Neural progenitor cell (in vitro differentiated cells): ENCODE results near the gene CYSLTR2. TPM values are rescaled to one million over a fixed set of nuclear protein-coding genes. Genes with fewer than 3 reads are reported as not detected.

Source experiments
- DNase-seq: peaks from one replicate; pipeline ENCODE4 v3.0.0-alpha.2; 2016; ENCODE audit warnings: low spot score
- H2AFZ ChIP-seq: fragments of 200-600 bp; sonication (generic); replicated peaks from 2 replicates; pipeline ENCODE4 v1.6.1; 2016; ENCODE audit warnings: antibody characterized with exemption
- H3F3A ChIP-seq: fragments of 200-600 bp; sonication (generic); 2 replicates; pipeline ENCODE4 v1.6.1; 2016; ENCODE audit warnings: antibody characterized with exemption, low read depth
- H3K27ac ChIP-seq: fragments of 200-600 bp; sonication (generic); 2 replicates; pipeline ENCODE4 v1.5.1; 2016; ENCODE audit warnings: mild to moderate bottlenecking
- H3K27me3 ChIP-seq: fragments of 200-600 bp; sonication (generic); 2 replicates; pipeline ENCODE4 v1.6.1; 2016; ENCODE audit warnings: mild to moderate bottlenecking, moderate library complexity
- H3K36me3 ChIP-seq: fragments of 200-600 bp; sonication (generic); 2 replicates; pipeline ENCODE4 v1.5.1; 2016
- H3K4me1 ChIP-seq: fragments of 200-600 bp; sonication (generic); 2 replicates; pipeline ENCODE4 v1.6.1; 2016; ENCODE audit warnings: mixed run types
- H3K4me2 ChIP-seq: fragments of 200-600 bp; sonication (generic); 2 replicates; pipeline ENCODE4 v1.6.1; 2016
- H3K4me3 ChIP-seq: fragments of 200-600 bp; sonication (generic); 2 replicates; pipeline ENCODE4 v1.5.1; 2016
- H3K79me2 ChIP-seq: fragments of 200-600 bp; sonication (generic); 2 replicates; pipeline ENCODE4 v1.6.1; 2016; ENCODE audit warnings: low read depth
- H3K9ac ChIP-seq: fragments of 200-600 bp; sonication (generic); 2 replicates; pipeline ENCODE4 v1.6.1; 2016
- H3K9me3 ChIP-seq: fragments of 200-600 bp; sonication (generic); 2 replicates; pipeline ENCODE4 v1.5.1; 2016; ENCODE audit warnings: low read depth
- H4K20me1 ChIP-seq: fragments of 200-600 bp; sonication (generic); 2 replicates; pipeline ENCODE4 v1.6.1; 2016; ENCODE audit warnings: low read depth
- H3K27ac Mint-ChIP-seq: 3 replicates; pipeline ENCODE4 v1.8.0; 2021; ENCODE audit warnings: mixed read lengths
- H3K27me3 Mint-ChIP-seq: 2 replicates; pipeline ENCODE4 v1.8.0; 2022; ENCODE audit warnings: low read depth, mild to moderate bottlenecking, inconsistent platforms, moderate library complexity, mixed read lengths; ENCODE audit not compliant: insufficient read depth
- H3K36me3 Mint-ChIP-seq: 3 replicates; pipeline ENCODE4 v1.8.0; 2021; ENCODE audit warnings: mixed read lengths
- H3K4me1 Mint-ChIP-seq: 3 replicates; pipeline ENCODE4 v1.8.0; 2021; ENCODE audit warnings: mixed read lengths
- H3K4me3 Mint-ChIP-seq: 3 replicates; pipeline ENCODE4 v1.8.0; 2021; ENCODE audit warnings: mild to moderate bottlenecking, moderate library complexity, mixed read lengths
- H3K9me3 Mint-ChIP-seq: 3 replicates; pipeline ENCODE4 v1.8.0; 2020; ENCODE audit warnings: mixed read lengths
- EZH2 ChIP-seq: fragments of 200-600 bp; sonication (generic); IDR thresholded peaks from 2 replicates; pipeline ENCODE4 v1.6.1; 2017; ENCODE audit warnings: antibody characterized with exemption, mild to moderate bottlenecking, moderate library complexity
- EZH2phosphoT487 ChIP-seq: fragments of 200-600 bp; sonication (generic); IDR thresholded peaks from 2 replicates; pipeline ENCODE4 v1.6.1; 2017; ENCODE audit warnings: antibody characterized with exemption
- total RNA-seq: library from RNA; depleted of rRNA; stranded (reverse); fragments of >200 nt; gene quantifications from 2 replicates; pipeline ENCODE4 v1.2.3, GENCODE V29; 2015; ENCODE audit warnings: low replicate concordance
- TF ChIP-seq, protein P1 (sequence below): fragments of 200-600 bp; sonication (generic); IDR thresholded peaks from 2 replicates; pipeline ENCODE4 v1.5.1; 2017; ENCODE audit warnings: antibody characterized with exemption, mild to moderate bottlenecking

CYSLTR2 gene
- total RNA-seq, 1 donor from 2014 or later = not detected

DNA sequence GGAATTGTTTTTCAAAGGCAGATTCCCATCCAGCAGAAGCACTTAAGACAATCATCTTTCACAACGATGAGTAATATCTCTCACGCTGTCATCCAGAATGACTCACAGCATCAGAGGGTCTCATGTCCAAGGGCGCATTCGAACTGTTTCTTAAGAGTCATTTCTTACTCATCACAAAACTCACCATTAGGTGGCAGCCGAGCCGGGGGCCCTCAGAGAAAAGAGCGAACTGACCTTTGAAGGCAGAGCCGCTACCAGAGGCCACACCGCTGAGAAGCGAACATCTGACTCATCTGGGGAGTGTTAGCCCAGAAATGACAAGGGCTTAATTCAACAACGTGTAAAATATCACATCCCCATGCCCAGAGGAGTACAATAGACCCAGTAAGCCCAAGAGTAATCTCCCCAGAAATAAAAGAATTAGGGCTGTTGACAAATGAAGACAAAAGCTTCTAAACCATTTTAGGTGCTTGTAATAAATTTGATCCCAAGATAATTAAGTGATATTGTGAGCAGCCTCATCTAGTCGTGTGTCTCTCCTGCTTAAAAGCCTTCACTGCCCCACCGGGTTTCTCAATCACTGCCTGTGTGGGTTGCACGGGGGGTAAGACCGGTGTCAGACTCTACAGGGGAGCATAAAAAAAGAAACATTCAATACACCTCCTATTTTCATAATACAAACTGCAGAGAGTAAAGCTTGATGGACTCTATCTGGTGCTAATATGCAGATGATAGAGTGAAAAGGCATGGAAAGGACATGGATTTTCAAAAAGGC is 96.2 kb downstream of the CYSLTR2 start:
- peak; percentile 62 for DNase-seq
- Mint-ChIP-seq H3K36me3 (no peaks in the 10 kb centered on the region), H3K27me3 (no peaks in the 10 kb centered on the region), H3K4me1 (peaks cover 9% of the 10 kb centered on the region), H3K9me3 (no peaks in the 10 kb centered on the region), H3K27ac (no peak overlapping the region), H3K4me3 (peak overlapping the region; percentile 28)
- H3K4me1 ChIP-seq = no peaks in the 10 kb centered on the region
- no peaks in the 10 kb centered on the region for H4K20me1 ChIP-seq
- H3K9me3 ChIP-seq = no peaks in the 10 kb centered on the region
- H2AFZ ChIP-seq = no peak overlapping the region
- no peaks in the 10 kb centered on the region for H3K79me2 ChIP-seq
- H3K27me3 ChIP-seq = no peaks in the 10 kb centered on the region
- no peak overlapping the region for H3K4me3 ChIP-seq
- H3F3A ChIP-seq = no peaks in the 10 kb centered on the region
- TF ChIP-seq, protein P1, sequence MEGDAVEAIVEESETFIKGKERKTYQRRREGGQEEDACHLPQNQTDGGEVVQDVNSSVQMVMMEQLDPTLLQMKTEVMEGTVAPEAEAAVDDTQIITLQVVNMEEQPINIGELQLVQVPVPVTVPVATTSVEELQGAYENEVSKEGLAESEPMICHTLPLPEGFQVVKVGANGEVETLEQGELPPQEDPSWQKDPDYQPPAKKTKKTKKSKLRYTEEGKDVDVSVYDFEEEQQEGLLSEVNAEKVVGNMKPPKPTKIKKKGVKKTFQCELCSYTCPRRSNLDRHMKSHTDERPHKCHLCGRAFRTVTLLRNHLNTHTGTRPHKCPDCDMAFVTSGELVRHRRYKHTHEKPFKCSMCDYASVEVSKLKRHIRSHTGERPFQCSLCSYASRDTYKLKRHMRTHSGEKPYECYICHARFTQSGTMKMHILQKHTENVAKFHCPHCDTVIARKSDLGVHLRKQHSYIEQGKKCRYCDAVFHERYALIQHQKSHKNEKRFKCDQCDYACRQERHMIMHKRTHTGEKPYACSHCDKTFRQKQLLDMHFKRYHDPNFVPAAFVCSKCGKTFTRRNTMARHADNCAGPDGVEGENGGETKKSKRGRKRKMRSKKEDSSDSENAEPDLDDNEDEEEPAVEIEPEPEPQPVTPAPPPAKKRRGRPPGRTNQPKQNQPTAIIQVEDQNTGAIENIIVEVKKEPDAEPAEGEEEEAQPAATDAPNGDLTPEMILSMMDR = peak; percentile 62
- no peak for TF ChIP-seq EZH2
- no peak overlapping the region for H3K27ac ChIP-seq
- H3K4me2 ChIP-seq = no peak overlapping the region
- no peaks in the 10 kb centered on the region for H3K36me3 ChIP-seq
- no peak overlapping the region for H3K9ac ChIP-seq

DNA sequence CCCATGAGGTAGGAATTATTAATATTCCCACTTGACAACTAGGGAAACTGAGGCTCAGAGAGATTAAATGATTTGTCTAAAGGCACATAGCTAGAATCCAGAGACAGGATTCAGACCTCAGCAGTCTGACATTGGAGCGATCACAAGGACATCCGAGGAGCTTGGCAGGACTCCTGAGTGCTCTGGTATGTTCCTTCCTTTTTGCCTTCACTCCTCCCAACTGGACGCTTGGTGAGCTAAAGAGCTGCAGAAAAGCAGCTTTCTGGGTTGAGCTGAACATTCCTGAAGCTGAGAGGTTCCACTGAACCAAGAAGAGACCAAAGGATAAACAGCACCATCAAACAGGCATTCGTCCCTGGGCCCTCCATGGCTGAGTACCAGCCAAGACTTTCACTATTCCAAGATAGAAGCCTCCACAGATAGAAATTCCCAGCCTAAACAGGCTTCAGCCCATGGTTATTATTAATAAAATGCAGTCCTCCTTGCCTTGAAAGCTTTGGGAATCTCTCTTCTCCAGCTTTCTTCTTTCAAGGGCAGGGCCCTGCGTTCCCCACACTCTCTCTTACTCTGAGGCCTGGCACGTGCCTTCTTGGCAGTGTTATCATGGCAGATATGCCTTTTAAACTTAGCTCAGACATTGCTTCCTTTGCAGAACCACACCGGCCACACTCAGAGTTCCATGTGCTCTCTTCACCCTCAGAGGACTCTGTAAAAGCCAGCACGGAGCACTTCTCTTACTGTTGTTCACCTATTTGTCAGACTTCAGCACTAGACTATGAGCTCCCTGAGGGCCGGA is 97.1 kb downstream of the CYSLTR2 start:
- no peak for DNase-seq
- no peaks in the 10 kb centered on the region for H3K36me3 ChIP-seq
- H3K4me3 Mint-ChIP-seq = no peak overlapping the region
- H3K27ac Mint-ChIP-seq = no peak overlapping the region
- no peaks in the 10 kb centered on the region for H3K27me3 ChIP-seq
- no peaks in the 10 kb centered on the region for H3K9me3 Mint-ChIP-seq
- no peaks in the 10 kb centered on the region for H3K4me1 ChIP-seq
- H3K27me3 Mint-ChIP-seq = no peaks in the 10 kb centered on the region
- no peaks in the 10 kb centered on the region for H4K20me1 ChIP-seq
- no peaks in the 10 kb centered on the region for H3F3A ChIP-seq
- no peak overlapping the region for H2AFZ ChIP-seq
- TF ChIP-seq, protein P1 = no peak
- no peak for TF ChIP-seq EZH2
- TF ChIP-seq EZH2phosphoT487 = no peak
- no peak overlapping the region for H3K4me2 ChIP-seq
- H3K4me3 ChIP-seq = no peak overlapping the region
- H3K4me1 Mint-ChIP-seq = peaks cover 9% of the 10 kb centered on the region
- no peak overlapping the region for H3K9ac ChIP-seq
- H3K36me3 Mint-ChIP-seq = no peaks in the 10 kb centered on the region
- no peak overlapping the region for H3K27ac ChIP-seq
- H3K79me2 ChIP-seq = no peaks in the 10 kb centered on the region
- H3K9me3 ChIP-seq = no peaks in the 10 kb centered on the region

DNA sequence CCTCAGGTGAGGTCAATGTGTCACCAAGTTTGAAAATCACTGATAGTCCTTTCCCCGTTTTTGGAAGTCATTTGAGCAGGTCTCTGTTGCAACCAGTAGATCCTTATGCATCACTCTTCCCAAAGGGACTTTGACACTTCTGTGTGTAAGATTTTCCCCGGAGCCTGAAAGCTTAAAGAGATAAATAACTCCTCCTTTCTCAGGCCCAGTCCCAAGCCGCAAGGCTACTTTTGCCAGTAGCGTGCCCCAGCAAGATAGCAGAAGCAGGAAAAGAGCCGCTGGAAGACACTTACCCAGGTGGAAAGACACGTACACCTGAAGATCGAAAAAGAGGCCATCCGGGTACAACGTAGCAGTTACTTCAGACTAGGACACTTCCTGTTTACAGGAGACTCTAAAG is 106.9 kb downstream of the CYSLTR2 start:
- Histone ChIP-seq H4K20me1 (no peaks in the 10 kb centered on the region), H3K4me2 (no peak overlapping the region), H3K4me1 (no peaks in the 10 kb centered on the region), H3K27me3 (no peaks in the 10 kb centered on the region), H3K27ac (no peak overlapping the region), H2AFZ (no peak overlapping the region), H3K9me3 (peaks cover 5% of the 10 kb centered on the region), H3K79me2 (no peaks in the 10 kb centered on the region), H3K9ac (no peak overlapping the region), H3K4me3 (no peak overlapping the region), H3F3A (no peaks in the 10 kb centered on the region), H3K36me3 (no peaks in the 10 kb centered on the region)
- no peaks in the 10 kb centered on the region for H3K36me3 Mint-ChIP-seq
- H3K27ac Mint-ChIP-seq = no peak overlapping the region
- H3K4me1 Mint-ChIP-seq = no peaks in the 10 kb centered on the region
- H3K4me3 Mint-ChIP-seq = no peak overlapping the region
- no peak for DNase-seq
- H3K27me3 Mint-ChIP-seq = no peaks in the 10 kb centered on the region
- peaks cover 7% of the 10 kb centered on the region for H3K9me3 Mint-ChIP-seq
- TF ChIP-seq EZH2 (no peak), EZH2phosphoT487 (no peak)
- TF ChIP-seq, protein P1 = no peak

Other genes with a start within 250 kb of the CYSLTR2 start
- gene LPAR6, start 240.8 kb upstream of the CYSLTR2 start, total RNA-seq = 4.3 and 4.6 TPM in 2 replicates
- 34.8 and 38.4 TPM in 2 replicates for gene RCBTB2, start 120.8 kb upstream of the CYSLTR2 start, total RNA-seq